ENCODE data around the gene NCBP3.
"Not testable (repeated sequence)": the region's sequence is repeated elsewhere in the genome, so short reads cannot be mapped to it uniquely, and the experiment has no call there.

The NCBP3 gene

DNA sequence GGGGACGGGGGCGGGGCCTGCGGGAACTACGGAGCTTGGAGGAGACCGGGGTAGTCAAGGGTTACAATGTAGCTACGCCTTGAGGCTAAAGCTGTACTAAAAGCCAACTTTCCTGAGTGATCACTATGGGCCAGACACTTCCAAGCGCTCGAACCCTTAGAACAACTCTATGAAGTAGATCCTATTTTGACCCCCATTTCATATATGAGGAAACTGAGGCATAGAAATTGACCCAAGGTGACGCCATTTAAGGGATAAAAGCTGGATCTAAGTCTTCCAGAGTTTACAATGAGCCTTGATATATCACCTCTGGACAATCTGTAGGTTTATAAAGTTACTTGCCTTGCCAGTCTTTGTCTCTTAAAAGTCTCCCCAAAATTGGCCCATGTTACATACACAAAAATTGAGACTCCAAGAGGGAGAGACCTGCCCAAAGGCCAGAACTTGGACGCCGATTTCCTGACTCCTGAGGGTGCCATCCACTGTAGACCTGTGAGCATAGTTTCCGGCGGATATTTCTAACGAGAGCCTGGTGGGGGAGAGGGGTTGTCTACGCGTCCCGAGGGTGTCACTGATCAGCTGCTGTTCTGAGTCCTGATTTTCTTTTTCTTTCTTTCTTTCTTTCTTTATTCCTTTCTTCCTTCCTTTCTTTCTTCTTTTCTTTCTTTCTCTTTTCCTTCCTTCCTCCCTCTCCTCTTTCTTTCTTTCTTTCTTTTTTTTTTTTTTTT, 555 bp upstream of the NCBP3 start:
- DNase-seq (ENCODE audit: low read depth) = no peak

- no peak for DNase-seq (ENCODE audit: low read depth)
Observed at GRCh38 chr17:3845291-3845620, 790 bp downstream of the NCBP3 start.

GRCh38 chr17:3844556-3844955, 1.5 kb downstream of the NCBP3 start:
- DNase-seq (ENCODE audit: low read depth) = not testable (repeated sequence)

DNA sequence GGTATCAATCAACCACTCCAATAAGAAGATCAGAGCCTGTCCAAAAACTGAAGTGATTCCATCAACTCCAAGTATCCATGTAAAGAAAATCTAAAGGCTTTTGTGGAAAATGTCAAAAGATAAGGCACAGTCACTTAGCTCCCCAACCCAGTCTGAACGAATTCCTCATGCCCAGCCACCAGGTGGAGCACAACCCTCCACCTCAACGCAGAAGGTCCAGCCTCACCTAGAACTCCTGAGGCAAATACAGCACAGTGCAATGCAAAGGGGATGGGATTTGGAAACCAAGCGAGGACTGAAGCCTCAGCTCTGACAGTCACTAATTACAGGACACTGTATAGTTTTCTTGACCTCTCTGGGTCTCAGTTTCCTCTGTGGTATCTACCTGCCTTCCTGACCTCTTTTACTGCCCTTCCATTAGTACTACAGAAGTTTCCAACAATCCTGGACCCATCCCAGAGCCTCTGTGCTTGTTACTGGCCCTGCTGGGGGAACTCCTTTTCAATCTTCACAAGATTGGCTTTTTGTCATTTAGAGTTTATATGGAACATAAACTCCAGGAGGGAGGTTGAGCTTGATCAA, 2.0 kb downstream of the NCBP3 start:
- peak; percentile 42 for DNase-seq (ENCODE audit: low read depth)

DNA sequence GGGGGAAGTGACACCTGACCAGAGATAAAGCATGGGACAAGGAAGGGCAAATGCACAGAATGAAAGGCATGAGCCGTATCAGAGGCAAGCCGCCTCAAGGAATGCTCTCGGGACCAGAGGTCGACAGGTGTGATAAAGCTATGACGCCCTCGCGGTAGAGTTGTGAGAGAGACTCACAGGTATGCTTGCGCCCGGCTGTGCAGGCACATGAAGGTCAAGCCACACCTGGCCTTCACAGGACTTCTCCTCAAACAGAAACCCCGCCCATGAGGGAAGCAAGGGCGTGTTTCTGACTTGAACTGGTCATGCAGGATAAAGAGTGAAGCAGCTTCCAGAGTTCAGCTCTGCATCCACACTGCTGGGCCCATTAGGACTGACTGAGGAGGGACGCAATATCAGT, 7.8 kb downstream of the NCBP3 start:
- no peak for DNase-seq (ENCODE audit: low read depth)

GRCh38 chr17:3836551-3836950, 9.5 kb downstream of the NCBP3 start:
- DNase-seq (ENCODE audit: low read depth) = no peak

DNA sequence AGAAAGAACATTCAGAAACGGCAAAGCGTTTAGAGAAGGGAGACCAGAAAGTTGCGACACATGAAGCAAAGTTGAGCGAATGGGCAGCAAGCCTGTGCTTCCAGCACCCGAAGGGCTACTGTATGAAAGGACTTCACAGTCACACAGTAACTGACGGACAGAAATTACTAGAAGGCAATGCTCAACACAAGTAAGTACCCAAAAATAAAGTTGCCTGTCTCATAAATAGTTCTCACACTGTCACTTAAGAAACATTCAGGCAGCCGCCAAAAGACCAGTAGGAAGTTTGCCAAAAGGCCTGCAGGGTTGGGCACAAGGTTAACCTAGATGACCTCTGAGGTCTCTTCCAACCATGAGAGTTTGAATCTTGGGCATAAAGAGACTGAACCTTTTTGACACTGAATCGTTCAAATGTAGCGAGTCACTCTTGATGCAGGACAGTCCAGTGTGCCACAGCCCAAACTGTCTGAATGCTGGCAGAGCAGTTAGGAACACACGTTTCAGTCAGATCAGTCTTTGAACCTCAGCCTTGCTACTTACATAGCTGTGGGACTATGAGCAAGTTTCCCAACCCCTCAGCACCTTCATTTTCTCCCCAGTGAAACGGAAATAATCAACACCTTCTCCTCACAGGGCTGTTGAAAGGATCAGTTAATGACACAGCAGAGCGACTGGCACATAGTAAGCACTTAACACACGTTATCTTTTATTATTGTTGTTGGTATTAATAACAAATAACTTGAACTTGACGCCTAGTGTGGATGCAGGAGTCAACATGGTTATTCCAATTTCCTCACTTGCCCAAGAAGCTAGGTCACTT, 10.4 kb downstream of the NCBP3 start:
- DNase-seq (ENCODE audit: low read depth) = peak; percentile 62

DNA sequence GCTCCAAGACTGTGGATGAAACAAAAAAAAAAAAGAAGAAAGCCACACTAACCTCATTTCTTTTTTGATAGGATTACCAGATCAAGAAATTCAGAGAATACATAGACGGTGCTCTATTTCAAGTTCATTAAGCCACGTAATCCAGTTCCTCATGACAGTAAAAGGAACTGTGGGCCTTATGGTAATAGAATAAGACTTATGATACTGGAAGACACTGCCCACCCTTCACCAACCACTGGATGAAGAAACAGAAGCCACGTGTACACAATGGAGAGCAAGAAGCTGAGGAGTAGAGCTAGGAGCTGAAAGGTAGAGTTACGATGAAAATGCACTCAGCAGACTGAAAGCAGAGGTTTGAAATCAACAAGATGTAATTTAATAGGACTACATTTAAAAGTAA, 11.2 kb downstream of the NCBP3 start:
- no peak for DNase-seq (ENCODE audit: low read depth)

- no peak for DNase-seq (ENCODE audit: low read depth)
Observed at GRCh38 chr17:3828852-3829232, 17.2 kb downstream of the NCBP3 start.

DNA sequence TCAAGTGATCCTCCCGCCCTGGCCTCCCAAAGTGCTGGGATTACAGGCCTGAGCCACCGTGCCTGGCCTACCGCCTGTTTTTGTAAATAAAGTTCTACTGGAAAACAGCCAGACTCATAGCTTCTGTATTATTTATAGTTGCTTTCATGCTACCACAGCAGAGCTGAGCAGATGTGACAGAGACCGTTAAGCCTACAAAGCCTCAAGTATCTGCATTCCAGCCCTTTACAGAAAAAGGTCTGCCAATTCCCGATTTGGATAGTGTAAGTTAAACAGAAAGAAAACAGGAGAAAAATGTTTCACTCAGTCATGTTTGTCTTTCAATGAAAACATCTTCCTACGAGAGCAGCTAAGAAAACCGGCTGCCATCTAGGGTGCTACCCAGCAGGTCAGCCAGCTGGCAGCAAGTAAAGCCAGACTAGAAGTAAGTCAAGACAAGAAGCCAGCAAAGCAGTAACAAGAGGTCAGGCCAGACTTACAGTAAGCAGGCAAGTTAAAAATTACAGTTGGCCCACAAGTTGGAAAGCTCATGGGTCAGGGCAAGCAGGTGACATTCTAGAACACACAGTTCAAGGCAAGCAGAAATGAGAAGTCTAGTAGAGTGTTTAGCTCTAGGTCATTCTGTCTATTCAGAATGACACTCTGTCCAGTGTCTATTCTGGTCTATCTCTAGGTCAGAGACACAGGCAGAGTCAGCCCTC, 17.7 kb downstream of the NCBP3 start:
- DNase-seq (ENCODE audit: low read depth) = peak; percentile 51

DNA sequence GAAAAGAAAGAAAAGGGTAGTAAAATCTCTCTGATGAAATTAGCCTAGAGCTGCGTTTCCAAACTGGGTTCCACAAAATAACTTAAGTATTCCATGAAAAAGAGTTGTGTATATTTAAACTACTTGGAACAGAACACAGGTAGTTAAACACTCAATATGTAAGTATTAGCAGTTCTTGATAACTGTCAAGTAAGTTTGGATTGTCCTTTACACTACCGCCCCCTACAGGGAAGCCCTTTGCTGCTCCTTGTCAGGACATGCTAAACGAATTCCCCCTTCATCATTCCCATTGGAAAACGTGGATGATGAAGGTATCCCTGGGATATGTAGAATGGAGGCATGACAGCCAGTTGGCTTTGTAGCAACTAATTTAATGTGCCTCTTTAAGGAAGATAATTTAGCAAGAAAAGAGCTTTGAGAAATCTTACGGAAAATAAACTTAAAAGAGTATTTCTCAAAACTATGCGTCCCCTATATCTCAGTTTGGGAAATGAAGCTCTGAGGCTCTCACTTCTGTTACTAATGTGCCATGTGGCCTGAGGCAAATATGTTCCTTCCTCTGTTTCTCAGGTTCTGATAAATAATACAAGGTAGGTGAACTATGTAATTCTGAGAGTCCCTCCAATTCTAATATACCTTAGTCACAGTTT, 18.8 kb downstream of the NCBP3 start:
- peak; percentile 74 for DNase-seq (ENCODE audit: low read depth)

DNA sequence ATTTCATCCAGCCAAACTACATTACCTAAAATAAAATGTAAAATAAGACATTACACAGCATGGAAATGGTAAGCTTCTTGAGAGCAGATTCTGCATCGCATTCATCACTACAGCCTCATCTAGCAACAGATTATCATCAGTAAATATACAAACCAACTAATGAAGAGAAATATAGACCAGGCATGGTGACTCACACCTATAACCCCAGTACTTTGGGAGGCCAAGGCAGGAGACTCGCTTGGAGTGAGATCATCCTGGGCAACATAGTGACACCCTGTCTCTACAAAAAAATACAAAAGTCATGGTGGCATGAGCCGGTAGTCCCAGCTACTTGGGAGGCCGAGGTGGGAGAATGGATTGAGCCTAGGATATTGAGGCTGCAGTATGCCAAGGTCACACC, 19.9 kb downstream of the NCBP3 start:
- peak; percentile 65 for DNase-seq (ENCODE audit: low read depth)

DNA sequence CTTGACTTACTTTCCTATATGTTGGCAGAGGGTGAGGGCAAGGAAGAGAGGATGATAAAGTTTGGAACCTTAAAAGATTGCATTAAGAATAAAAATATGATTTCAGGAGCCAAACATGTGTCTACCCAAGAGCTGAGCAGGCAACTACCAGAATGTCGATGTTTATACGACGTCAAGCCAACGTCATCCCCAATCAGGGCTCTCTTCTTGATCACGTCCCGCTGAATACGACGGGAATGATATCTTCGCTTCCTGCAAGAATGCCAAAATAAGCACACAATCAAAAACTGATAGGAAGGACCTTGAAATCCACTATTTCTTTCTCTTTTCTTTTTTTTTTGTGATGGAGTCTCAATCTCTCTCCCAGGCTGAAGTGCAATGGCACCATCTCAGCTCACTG, 24.9 kb downstream of the NCBP3 start:
- DNase-seq (ENCODE audit: low read depth) = no peak

- peak; percentile 11 for DNase-seq (ENCODE audit: low read depth)
Observed at GRCh38 chr17:3818786-3819185, 27.3 kb downstream of the NCBP3 start.

DNA sequence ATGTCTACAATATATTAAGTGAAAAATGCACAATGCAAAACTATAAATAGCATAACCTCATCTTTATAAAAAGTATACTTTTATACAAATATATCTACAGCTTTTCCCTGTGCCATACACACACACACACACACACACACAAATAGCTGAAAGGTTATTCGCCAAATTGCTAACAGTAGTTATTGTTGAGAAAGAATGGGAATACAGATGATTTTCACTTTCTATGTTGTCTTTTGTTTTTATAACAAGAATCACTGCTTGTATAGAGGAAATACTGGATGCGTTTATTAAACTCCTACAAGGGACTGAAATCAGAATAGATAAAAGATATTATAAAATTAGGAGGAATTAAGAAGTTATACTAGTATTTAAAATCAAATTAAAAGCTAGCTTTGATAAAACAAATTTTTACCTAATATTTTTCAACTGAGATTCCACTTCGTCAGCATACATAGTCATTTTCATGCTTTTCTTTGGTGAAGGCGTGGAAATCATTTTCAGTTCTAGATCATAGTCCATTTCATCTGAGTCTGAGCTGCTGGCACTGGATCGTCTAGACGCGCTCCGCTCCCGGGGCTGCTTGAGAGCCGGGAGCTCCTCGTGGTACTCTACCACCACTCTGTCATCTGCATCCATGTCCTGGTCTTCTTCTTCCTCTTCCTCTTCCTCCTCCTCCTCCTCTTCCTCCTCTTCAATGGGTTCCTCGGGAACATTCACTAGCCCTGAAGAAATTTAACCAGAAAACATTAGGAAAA, 28.0 kb downstream of the NCBP3 start:
- DNase-seq (ENCODE audit: low read depth) = no peak

DNA sequence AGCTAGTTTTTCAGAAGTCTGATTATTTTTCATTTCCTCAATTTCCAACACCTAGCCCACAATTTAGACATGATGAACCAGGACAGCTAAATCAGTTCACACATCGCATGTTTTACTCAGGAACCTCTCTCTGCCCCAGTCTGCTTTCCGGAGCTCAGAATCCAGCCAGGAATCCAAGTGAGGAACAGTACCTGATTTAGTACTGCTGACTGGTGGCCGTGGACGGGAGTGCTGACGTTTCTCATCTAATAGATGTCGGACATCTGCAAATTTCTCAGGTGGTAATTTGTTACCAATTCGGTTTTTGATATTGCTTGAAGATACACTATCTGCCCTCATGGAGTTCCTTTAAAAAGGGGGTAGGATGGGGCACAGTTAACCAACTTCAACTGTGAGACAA, 30.1 kb downstream of the NCBP3 start:
- no peak for DNase-seq (ENCODE audit: low read depth)

- no peak for DNase-seq (ENCODE audit: low read depth)
Observed at GRCh38 chr17:3815122-3815521, 30.9 kb downstream of the NCBP3 start.

GRCh38 chr17:3814361-3814760, 31.7 kb downstream of the NCBP3 start:
- DNase-seq (ENCODE audit: low read depth) = no peak

- DNase-seq (ENCODE audit: low read depth) = no peak
Observed at GRCh38 chr17:3813171-3813570, 32.9 kb downstream of the NCBP3 start.

DNA sequence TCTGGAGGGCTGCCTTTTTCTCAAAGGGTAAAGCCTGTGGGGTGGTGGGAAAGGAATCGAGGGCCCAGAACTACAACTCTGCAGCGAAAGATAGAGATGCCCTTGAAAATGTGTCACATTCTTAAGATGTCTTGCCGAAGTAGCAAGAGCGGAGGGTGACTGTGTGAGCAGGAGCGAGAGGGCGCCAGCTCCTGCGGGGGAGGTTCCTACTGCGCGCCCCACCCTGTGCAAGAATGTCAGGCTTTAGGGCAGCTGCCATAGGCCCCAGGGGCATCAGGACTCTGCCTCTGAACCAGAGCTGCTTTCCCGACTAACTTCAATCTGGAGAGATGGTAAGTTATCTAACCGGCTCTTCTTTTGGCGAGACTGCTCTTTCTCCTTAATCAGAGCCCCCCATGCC, 33.3 kb downstream of the NCBP3 start:
- no peak for DNase-seq (ENCODE audit: low read depth)

DNA sequence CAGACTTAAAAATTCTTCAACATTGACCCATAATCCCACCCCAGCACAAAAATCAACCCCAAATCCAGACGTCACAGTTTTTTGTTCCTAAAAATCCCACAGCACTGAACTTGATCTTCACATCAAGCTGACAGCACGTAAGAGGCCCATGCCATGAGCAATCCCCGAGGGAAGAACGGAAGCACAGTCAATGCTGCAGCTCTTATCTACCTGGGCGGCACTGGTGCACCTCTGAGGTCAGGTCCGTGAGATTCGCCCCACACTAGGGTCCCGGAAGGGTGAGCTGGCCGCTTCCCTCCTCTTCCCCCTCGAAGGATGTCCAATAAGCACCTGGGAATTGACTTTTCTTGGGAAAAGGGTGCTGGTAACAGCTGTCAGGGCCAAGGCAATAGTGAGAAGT, 33.8 kb downstream of the NCBP3 start:
- no peak for DNase-seq (ENCODE audit: low read depth)

DNA sequence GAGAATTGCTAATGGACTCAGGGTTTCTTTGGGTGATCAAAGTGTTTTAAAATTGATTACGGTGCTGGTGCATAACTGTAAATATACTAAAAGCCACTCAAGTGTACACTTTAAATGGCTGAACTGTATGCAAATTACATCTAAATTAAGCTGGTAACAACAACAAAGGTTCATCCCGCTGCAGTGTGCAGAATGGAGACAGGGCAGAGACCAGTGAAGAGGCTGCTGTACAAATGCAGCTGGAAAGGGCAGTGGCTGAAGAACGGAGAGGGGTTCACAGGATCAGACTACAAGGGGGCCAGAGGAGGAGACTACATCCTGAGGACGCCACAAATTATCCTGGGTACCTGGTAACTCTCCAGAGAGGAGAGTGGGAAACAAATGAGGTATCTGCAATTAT, 36.0 kb downstream of the NCBP3 start:
- DNase-seq (ENCODE audit: low read depth) = no peak

Measured in EH (cell line).